NB4 (cell line): ENCODE data around the gene HDAC4.

Experiments used
- DNase-seq: peaks from one replicate; pipeline ENCODE4 v3.0.0; 2010; ENCODE audit warnings: low read depth
- H3K4me3 ChIP-seq: one replicate; pipeline ENCODE4 v1.5.1; 2011; ENCODE audit warnings: mild to moderate bottlenecking, low read depth, low read length, moderate library complexity
- CTCF ChIP-seq: IDR thresholded peaks from one replicate; pipeline ENCODE4 v1.5.1; 2012; ENCODE audit warnings: low read depth, low read length
- MYC ChIP-seq: IDR thresholded peaks from 2 replicates; pipeline ENCODE4 v1.6.1; 2011; ENCODE audit warnings: low read depth, low read length
- POLR2A ChIP-seq: IDR thresholded peaks from 2 replicates; pipeline ENCODE4 v1.6.1; 2011; ENCODE audit warnings: mild to moderate bottlenecking; ENCODE audit not compliant: insufficient read length; ENCODE audit errors: extremely low read depth
- TF ChIP-seq, protein P1 (sequence below): IDR thresholded peaks from 2 replicates; pipeline ENCODE4 v1.6.1; 2011; ENCODE audit warnings: low read depth, low read length

The HDAC4 gene

GRCh38 chr2:239236043-239236807 lies 164.6 kb downstream of the HDAC4 start:
- TF ChIP-seq POLR2A (no peak), CTCF (no peak), MYC (no peak)
- TF ChIP-seq, protein P1, sequence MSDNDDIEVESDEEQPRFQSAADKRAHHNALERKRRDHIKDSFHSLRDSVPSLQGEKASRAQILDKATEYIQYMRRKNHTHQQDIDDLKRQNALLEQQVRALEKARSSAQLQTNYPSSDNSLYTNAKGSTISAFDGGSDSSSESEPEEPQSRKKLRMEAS: no peak
- no peak for DNase-seq
- H3K4me3 ChIP-seq: no peak overlapping the region

GRCh38 chr2:239235311-239235710 lies 165.5 kb downstream of the HDAC4 start:
- H3K4me3 ChIP-seq: no peak overlapping the region
- TF ChIP-seq POLR2A (no peak), CTCF (no peak), MYC (no peak)
- TF ChIP-seq, protein P1: no peak
- no peak for DNase-seq

GRCh38 chr2:239234191-239235175 lies 166.3 kb downstream of the HDAC4 start:
- no peak for DNase-seq
- TF ChIP-seq MYC (no peak), POLR2A (no peak), CTCF (no peak)
- TF ChIP-seq, protein P1: no peak
- no peak overlapping the region for H3K4me3 ChIP-seq

DNA sequence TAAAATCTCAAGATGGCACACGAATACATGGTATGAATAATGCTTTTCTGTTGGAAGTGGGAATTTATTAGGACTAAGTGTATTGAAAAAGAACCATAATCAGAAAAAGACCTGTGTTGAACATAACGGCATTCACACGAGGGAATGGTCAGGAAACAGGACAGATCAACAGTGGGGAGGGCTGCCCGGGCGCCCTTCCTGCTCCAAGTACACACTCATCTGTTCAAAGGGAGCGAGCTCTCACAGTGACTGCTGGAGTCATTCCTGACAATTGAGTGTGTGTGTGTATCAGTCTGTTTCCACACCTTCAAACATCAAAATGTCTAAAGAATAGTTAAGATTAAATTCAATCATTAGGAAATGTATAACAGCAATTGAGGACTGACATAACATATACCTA lies 167.2 kb downstream of the HDAC4 start:
- no peak for DNase-seq
- H3K4me3 ChIP-seq: no peak overlapping the region
- TF ChIP-seq MYC (no peak), CTCF (no peak), POLR2A (no peak)
- TF ChIP-seq, protein P1: no peak

- no peak overlapping the region for H3K4me3 ChIP-seq
- no peak for TF ChIP-seq POLR2A
- TF ChIP-seq MYC: no peak
- no peak for TF ChIP-seq CTCF
- TF ChIP-seq, protein P1: no peak
Measured at GRCh38 chr2:239232195-239232578, 168.6 kb downstream of the HDAC4 start.

More at GRCh38 chr2:239232195-239232578, 168.6 kb downstream of the HDAC4 start:
- DNase-seq: no peak
